ENCODE results near the gene GRK2.

The GRK2 gene

DNA sequence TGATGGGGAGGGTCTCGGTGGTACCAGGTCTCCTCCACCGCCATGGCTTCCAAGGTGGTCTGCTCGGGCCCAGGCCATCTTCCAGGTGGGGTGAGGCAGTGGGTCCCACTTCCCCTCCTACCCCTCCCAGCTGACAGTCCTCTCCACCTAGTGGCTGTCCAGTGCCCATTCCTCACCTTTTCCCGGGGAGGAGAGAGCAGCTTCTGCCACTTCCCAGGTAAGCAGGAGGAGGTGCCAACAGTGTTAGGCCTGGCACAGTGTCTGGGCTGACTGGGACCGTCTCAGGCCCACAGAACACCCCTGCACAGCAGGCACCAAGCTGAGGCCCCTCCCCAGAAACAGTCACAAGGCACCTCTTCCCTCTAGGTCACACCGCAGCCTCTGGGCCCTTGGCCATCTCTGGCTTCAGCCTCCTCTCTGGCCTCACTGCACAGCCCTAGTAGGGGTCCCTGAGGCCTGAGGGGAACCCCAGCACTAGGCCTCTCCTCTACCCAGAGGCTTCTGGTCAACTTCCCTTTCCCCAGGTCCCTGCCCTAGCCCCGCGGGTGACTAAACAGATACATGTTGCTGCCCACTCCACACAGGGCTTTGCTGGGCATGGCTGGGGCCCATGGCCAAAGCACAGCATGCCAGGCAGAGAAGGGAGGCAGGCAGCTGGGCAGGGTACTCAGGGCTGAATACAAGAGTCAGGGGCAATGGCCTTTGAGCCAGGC, 20.5 kb downstream of the GRK2 start:
- TF ChIP-seq POU2F2 (IDR thresholded peaks at IDR 0.05; ENCODE audit: low read depth, low read length) = peak; percentile 52; the same call in 1 of the 2 replicates
- no peak for TF ChIP-seq POLR2A (IDR thresholded peaks at IDR 0.05; ENCODE audit: low read depth, low read length)
- TF ChIP-seq SPI1 (IDR thresholded peaks at IDR 0.05; ENCODE audit: low read depth, low read length) = peak; percentile 4; the same call in 1 of the 2 replicates
- FAIRE-seq (no peak), DNase-seq (ENCODE audit: insufficient read length, low spot score) (no peak)

DNA sequence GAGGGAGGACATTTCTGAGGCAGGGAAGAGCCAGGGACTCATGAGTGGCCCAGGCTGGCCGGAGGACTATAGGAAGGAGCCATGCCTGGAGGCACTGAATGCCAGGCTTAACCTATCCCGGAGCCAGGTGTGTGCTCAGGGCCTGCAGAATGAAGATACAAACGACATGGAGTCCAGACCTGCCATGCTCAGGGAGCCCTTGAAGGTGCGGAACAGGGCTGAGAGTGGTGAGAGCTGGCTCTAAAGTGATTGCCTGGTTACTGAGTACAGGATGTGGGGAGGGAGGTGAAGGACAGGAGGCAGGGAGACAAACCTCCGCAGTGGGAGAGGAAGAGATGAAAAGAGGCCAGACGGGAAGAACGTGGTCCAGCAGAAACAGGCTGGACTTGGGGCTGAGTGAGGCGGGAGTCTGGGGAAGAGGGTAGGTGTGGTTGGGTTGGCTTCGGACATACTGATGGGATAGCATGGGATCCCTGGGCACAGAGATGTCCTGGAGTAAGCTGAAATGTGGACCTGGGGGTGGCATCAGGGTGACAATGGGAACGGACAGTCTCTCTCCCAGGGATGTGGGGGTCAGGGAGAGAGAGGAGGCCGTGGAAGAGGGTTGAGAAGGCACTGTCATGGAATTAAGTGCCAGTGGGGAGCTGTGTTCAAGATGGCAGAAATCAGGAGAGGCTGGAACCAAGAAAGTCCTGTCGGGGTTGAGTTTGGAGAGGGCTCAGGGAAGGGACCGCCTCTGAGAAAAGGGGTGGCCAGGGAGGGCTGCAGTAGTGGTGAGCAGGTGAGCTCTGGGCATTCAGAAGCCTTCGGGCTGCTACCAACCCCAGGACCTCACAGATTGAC, 21.3 kb downstream of the GRK2 start:
- DNase-seq (ENCODE audit: insufficient read length, low spot score) (no peak), FAIRE-seq (peak; percentile 60)
- TF ChIP-seq POU2F2 (IDR thresholded peaks at IDR 0.05; ENCODE audit: low read depth, low read length) (no peak), POLR2AphosphoS5 (IDR thresholded peaks at IDR 0.05; ENCODE audit: low read depth, low read length) (no peak), POLR2A (IDR thresholded peaks at IDR 0.05; ENCODE audit: low read depth, low read length) (no peak), TAF1 (IDR thresholded peaks at IDR 0.05; ENCODE audit: low read depth, low read length) (no peak), SPI1 (IDR thresholded peaks at IDR 0.05; ENCODE audit: low read depth, low read length) (no peak), PAX5 (IDR thresholded peaks at IDR 0.05; ENCODE audit: insufficient read depth, low read length, severe bottlenecking) (no peak)

DNA sequence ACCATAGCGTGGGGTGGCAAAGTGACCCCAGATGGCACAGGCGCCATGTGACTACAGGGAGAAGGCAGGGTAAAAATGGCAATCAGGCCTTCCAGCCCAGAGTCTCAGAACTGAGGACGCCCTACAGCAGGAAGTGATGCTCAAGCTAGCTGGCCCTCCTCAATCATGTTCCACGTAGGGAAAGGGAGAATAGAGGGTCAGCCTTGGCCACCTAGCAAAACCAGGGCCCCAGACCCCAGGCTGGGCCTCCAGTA, 21.9 kb downstream of the GRK2 start:
- TF ChIP-seq POLR2AphosphoS5 (IDR thresholded peaks at IDR 0.05; ENCODE audit: low read depth, low read length) = no peak
- DNase-seq (ENCODE audit: insufficient read length, low spot score) = no peak
- no peak for FAIRE-seq

DNA sequence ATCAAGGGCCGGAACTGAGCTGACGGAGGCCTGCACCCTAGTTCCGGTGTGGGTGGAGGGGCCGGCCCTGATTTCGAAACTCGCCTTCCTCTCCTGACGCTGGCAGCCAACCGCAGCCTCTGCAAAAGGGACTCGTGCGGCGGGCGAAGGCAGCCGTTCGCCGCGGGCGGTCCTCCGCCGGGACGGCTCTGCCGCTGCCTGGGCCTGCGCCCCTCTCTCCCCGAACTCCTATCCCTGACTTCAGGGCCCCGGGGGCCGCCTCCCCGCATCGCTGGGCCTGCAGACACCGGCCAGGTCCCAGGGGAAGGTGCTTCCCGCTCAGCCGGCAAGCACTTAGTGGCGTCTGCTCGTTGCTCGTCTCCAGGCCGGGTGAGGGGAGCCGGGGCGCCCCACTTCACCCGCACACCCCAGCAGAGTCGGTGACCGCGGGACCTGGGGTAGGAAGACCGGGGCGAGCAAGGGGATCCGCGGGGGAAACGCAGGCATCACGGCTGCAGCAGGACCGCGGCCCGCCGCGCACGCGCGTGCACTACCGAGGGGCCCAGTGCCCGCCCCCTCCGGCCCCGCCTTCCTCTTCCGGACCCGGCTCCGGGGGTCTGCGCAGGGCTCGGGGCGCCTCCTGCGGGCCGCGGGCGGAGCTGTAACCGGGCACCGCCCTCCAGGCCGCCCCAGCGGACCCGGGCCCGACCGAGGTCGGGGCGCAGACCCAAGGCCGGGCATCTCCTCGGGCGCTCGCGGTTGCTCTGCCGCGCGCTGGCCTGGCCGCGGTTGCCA, 22.4 kb downstream of the GRK2 start:
- DNase-seq (ENCODE audit: insufficient read length, low spot score) = peak; percentile 94
- FAIRE-seq = peak; percentile 98

DNA sequence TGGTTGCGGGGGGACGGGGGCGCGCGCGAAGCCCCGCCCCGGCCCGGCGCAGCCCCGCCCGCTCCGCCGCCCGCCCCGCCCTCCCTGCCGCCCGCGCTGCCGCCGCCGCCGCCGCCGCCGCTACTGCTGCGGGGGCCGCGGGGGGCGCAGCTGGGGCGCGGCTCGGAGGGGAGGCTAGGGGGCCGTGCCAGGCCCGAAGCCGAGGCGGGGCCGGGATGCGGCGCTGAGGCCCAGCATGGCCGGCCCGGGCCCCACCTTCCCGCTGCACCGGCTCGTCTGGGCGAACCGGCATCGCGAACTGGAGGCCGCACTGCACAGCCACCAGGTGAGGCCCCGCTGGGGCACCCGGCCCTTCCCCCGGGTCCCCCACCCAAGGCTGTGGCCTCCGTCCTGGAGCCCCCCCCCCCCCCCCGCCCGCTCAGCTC, 23.0 kb downstream of the GRK2 start, which contains the start of gene ANKRD13D:
Gene ANKRD13D, plus strand, starts transcription at position 78 of the 425 bp plus-strand sequence. Its CDS starts 158 bp downstream, at position 236.
- DNase-seq (ENCODE audit: insufficient read length, low spot score) (no peak), FAIRE-seq (peak; percentile 35)
- TF ChIP-seq TAF1 (IDR thresholded peaks at IDR 0.05; ENCODE audit: low read depth, low read length) = no peak
- TF ChIP-seq POLR2AphosphoS5 (IDR thresholded peaks at IDR 0.05; ENCODE audit: low read depth, low read length) = no peak
- TF ChIP-seq POLR2A (IDR thresholded peaks at IDR 0.05; ENCODE audit: low read depth, low read length) = no peak
- TF ChIP-seq SPI1 (IDR thresholded peaks at IDR 0.05; ENCODE audit: low read depth, low read length) = no peak
- no peak for TF ChIP-seq POU2F2 (IDR thresholded peaks at IDR 0.05; ENCODE audit: low read depth, low read length)
- TF ChIP-seq PAX5 (IDR thresholded peaks at IDR 0.05; ENCODE audit: insufficient read depth, low read length, severe bottlenecking) = no peak

More for the DNA sequence above, 22.4 kb downstream of the GRK2 start:
- TF ChIP-seq POU2F2 (IDR thresholded peaks at IDR 0.05; ENCODE audit: low read depth, low read length) = peak; percentile 79
- TF ChIP-seq POLR2A (IDR thresholded peaks at IDR 0.05; ENCODE audit: low read depth, low read length) = peak; percentile 97
- peak; percentile 85 for TF ChIP-seq PAX5 (IDR thresholded peaks at IDR 0.05; ENCODE audit: insufficient read depth, low read length, severe bottlenecking)
- TF ChIP-seq POLR2AphosphoS5 (IDR thresholded peaks at IDR 0.05; ENCODE audit: low read depth, low read length) = peak; percentile 98
- peak; percentile 62 for TF ChIP-seq SPI1 (IDR thresholded peaks at IDR 0.05; ENCODE audit: low read depth, low read length)
- TF ChIP-seq TAF1 (IDR thresholded peaks at IDR 0.05; ENCODE audit: low read depth, low read length) = peak; percentile 90

DNA sequence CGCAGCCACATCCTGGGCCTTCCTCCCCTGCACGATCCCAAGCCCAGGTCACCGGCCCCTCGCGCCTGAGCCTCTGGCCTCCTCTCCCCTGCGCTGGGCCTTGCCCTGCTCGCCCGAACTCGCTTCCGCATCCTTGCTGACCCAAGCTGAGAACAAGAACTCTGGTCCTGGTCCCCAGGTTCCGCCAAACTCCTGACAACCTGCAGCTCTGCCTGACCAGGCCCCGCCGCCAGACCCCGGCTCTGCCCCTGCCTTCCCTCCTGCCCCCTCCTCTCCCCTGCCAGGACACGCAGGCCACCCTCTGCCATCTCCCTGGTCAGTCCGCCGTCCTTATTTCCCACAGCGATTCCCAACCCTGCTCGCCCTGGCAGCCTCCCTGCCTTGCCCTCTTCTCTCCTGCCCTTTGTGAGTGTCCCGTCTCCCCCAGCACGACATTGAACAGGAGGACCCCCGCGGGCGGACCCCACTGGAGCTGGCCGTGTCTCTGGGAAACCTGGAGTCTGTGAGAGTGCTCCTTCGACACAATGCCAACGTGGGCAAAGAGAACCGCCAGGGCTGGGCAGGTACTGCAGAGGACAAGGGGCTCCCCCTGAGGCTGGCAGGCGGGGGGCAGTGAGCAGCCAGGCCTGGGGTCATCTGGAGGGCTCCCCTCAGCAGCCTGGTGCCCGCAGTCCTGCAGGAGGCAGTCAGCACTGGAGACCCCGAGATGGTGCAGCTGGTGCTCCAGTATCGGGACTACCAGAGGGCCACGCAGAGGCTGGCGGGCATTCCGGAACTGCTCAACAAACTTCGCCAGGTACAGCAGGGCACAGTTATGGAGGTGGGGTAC, 23.6 kb downstream of the GRK2 start:
- FAIRE-seq = peak; percentile 55

DNA sequence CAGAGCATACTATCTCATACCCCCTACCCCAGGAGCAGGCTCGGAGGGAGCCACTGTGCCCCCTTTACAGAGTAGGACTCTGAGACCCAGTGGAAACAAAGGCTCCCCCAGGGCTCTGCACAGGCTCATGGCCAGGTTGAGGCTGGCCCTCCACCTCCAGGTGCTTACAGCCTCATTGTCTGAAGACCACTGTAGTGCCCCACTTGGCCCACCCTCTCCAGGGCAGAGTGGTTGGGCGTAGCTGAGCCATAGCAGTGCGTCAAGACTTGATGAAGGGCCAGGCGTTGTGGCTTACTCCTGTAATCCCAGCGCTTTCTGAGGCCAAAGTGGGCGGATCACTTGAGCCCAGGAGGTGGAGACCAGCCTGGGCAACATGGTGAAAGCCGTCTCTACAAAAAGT, 24.5 kb downstream of the GRK2 start:
- FAIRE-seq (no peak), DNase-seq (ENCODE audit: insufficient read length, low spot score) (no peak)
- TF ChIP-seq TAF1 (IDR thresholded peaks at IDR 0.05; ENCODE audit: low read depth, low read length) (no peak), POLR2AphosphoS5 (IDR thresholded peaks at IDR 0.05; ENCODE audit: low read depth, low read length) (no peak), SPI1 (IDR thresholded peaks at IDR 0.05; ENCODE audit: low read depth, low read length) (no peak), POU2F2 (IDR thresholded peaks at IDR 0.05; ENCODE audit: low read depth, low read length) (no peak), PAX5 (IDR thresholded peaks at IDR 0.05; ENCODE audit: insufficient read depth, low read length, severe bottlenecking) (no peak), POLR2A (IDR thresholded peaks at IDR 0.05; ENCODE audit: low read depth, low read length) (no peak)

More for the DNA sequence above, 23.6 kb downstream of the GRK2 start:
- no peak for DNase-seq (ENCODE audit: insufficient read length, low spot score)
- TF ChIP-seq PAX5 (IDR thresholded peaks at IDR 0.05; ENCODE audit: insufficient read depth, low read length, severe bottlenecking) (no peak), POLR2AphosphoS5 (IDR thresholded peaks at IDR 0.05; ENCODE audit: low read depth, low read length) (0 out of 2 replicates have a peak, but pooled peaks have one; percentile 26)

DNA sequence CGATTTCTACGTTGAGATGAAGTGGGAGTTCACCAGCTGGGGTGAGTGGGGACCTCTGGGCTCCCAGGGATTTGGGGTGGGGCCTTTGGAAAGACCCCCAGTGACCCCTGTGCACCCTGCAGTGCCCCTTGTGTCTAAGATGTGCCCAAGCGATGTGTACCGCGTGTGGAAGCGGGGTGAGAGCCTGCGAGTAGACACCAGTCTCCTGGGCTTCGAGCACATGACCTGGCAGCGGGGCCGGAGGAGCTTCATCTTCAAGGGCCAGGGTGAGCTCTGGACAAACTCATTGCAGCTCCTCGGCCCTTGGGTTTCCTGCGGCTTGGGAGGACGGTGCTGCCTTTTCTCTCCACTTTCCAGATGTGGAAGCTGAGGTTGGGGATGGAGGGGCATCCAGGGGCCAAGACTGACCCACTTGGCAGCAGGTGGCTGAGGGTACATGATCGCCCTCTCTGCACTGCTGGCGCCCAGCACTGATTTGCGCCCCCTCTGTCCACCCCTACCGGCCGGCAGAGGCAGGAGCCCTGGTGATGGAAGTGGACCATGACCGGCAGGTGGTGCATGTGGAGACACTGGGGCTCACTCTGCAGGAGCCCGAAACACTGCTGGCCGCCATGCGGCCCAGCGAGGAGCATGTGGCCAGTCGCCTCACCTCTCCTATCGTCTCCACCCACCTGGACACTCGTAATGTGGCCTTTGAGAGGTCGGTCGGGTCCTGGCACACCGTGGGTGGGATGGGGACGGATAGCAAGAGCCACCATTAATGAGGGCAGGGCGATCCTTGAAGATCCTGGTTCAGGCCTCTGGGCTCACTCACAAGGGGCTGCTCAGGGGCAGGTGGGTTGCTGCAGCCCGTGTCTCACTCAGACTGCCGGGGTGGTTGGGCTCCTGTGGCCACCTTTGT, 25.5 kb downstream of the GRK2 start:
- DNase-seq (ENCODE audit: insufficient read length, low spot score) = no peak
- TF ChIP-seq POLR2A (IDR thresholded peaks at IDR 0.05; ENCODE audit: low read depth, low read length) (no peak), PAX5 (IDR thresholded peaks at IDR 0.05; ENCODE audit: insufficient read depth, low read length, severe bottlenecking) (no peak), POLR2AphosphoS5 (IDR thresholded peaks at IDR 0.05; ENCODE audit: low read depth, low read length) (no peak), TAF1 (IDR thresholded peaks at IDR 0.05; ENCODE audit: low read depth, low read length) (no peak), SPI1 (IDR thresholded peaks at IDR 0.05; ENCODE audit: low read depth, low read length) (no peak), POU2F2 (IDR thresholded peaks at IDR 0.05; ENCODE audit: low read depth, low read length) (no peak)
- no peak for FAIRE-seq
